Keratinocyte (primary cell): ENCODE results near the gene HSD11B1L.

Experiments
- EZH2 ChIP-seq: IDR thresholded peaks from one replicate; pipeline ENCODE4 v1.6.1; 2012; ENCODE audit warnings: inconsistent platforms, mild to moderate bottlenecking, low read length, moderate library complexity
- TF ChIP-seq, protein P1 (sequence below), 3 experiments: IDR thresholded peaks in 1 of 3; conservative IDR thresholded peaks in 1 of 3; optimal IDR thresholded peaks in 1 of 3; 2 replicates in 2 of 3; 3 replicates in 1 of 3; pipeline versions ENCODE3 to v1.5.1; 2011; ENCODE audit warnings: low read length in 3 of 3, mild to moderate bottlenecking in 3 of 3, moderate library complexity in 2 of 3, control low read depth in 1 of 3, inconsistent platforms in 1 of 3; ENCODE audit not compliant: insufficient read depth in 2 of 3; ENCODE audit errors: extremely low read depth in 1 of 3

DNA sequence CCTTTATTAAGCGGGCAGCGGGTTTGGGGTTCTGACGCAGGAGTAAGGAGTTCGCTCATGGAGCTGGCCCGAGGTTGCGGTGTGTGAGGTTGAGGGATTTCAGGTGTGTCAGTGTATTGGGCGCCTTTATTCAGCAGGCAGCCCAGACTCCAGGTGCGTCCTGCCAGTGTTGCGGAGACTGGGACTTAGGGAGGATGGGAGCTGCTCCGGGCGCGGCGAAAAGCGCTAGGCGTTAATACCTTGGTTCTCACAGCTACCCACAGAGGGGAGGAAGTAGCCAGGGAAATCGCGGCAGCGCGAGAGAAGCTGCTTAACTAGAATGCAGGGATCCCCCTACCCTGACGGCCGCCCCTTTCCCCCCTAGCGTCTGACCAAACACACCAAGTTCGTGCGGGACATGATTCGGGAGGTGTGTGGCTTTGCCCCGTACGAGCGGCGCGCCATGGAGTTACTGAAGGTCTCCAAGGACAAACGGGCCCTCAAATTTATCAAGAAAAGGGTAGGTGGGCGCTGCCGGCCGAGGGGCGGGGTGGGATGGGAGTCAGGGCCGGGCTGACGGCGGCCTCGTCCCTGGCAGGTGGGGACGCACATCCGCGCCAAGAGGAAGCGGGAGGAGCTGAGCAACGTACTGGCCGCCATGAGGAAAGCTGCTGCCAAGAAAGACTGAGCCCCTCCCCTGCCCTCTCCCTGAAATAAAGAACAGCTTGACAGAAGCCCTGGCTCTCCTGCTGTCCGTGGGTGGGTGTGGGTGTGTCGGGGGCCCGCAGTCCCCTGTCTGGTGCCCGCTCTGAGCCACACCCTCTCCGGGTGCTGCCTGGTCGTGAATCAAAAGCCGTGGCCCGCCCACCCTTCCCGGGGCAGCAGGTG is 10.4 kb downstream of the HSD11B1L start:
- TF ChIP-seq, protein P1, sequence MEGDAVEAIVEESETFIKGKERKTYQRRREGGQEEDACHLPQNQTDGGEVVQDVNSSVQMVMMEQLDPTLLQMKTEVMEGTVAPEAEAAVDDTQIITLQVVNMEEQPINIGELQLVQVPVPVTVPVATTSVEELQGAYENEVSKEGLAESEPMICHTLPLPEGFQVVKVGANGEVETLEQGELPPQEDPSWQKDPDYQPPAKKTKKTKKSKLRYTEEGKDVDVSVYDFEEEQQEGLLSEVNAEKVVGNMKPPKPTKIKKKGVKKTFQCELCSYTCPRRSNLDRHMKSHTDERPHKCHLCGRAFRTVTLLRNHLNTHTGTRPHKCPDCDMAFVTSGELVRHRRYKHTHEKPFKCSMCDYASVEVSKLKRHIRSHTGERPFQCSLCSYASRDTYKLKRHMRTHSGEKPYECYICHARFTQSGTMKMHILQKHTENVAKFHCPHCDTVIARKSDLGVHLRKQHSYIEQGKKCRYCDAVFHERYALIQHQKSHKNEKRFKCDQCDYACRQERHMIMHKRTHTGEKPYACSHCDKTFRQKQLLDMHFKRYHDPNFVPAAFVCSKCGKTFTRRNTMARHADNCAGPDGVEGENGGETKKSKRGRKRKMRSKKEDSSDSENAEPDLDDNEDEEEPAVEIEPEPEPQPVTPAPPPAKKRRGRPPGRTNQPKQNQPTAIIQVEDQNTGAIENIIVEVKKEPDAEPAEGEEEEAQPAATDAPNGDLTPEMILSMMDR (optimal IDR thresholded peaks at IDR 0.05 in 1 of 3, IDR thresholded peaks at IDR 0.05 in 1 of 3, conservative IDR thresholded peaks at IDR 0.05 in 1 of 3; ENCODE audit: extremely low read depth in 1 of 3, insufficient read depth in 2 of 3, low read length in 3 of 3) = no peak
- no peak for TF ChIP-seq EZH2
